Activated B cell treated with CpG ODN at 0.5 μM for 24 hours (primary cell): ENCODE data around the gene TRERF1. TPM values are rescaled to one million over a fixed set of nuclear protein-coding genes. Genes with fewer than 3 reads are reported as not detected.

ENCODE experiments used
- ATAC-seq: fragments of 200-7000 bp; cut with Tn5 transposase; one replicate; pipeline ENCODE4 v1.10.0; 2021; ENCODE audit warnings: low read depth, mild to moderate bottlenecking, moderate library complexity
- CTCF ChIA-PET: fragments of 350-600 bp; sonication (Branson Sonifier 250); formaldehyde crosslinking; loops from one replicate; lab custom pipeline; 2021; ENCODE audit warnings: antibody characterized with exemption; lab: Charles Lee
- POLR2A ChIA-PET: fragments of 350-600 bp; sonication (Branson Sonifier 250); formaldehyde crosslinking; loops from one replicate; lab custom pipeline; 2021; ENCODE audit warnings: antibody characterized with exemption; lab: Charles Lee
- DNase-seq: peaks from one replicate; pipeline ENCODE4 v3.0.0; 2022
- H3K27ac Mint-ChIP-seq: one replicate; pipeline ENCODE4 v1.8.0; 2020; ENCODE audit warnings: mixed read lengths
- H3K27me3 Mint-ChIP-seq: one replicate; pipeline ENCODE4 v1.8.0; 2021; ENCODE audit warnings: mixed read lengths
- H3K36me3 Mint-ChIP-seq: one replicate; pipeline ENCODE4 v1.8.0; 2021; ENCODE audit warnings: low read depth, mixed read lengths
- H3K4me1 Mint-ChIP-seq: one replicate; pipeline ENCODE4 v1.8.0; 2021; ENCODE audit warnings: mixed read lengths
- H3K4me3 Mint-ChIP-seq: one replicate; pipeline ENCODE4 v1.8.0; 2020; ENCODE audit warnings: mild to moderate bottlenecking, mixed read lengths
- H3K9me3 Mint-ChIP-seq: one replicate; pipeline ENCODE4 v1.8.0; 2020; ENCODE audit warnings: mixed read lengths
- intact Hi-C: fragments of 100-400 bp; cut with micrococcal nuclease; formaldehyde crosslinking; loops from one replicate; pipeline ENCODE4 v1.15.1; 2024
- total RNA-seq: library from RNA; stranded (reverse); gene quantifications from 2 replicates; pipeline ENCODE4 v1.2.3, GENCODE V29; 2022
- TF ChIP-seq, protein P1 (sequence below): fragments of 200-600 bp; IDR thresholded peaks from one replicate; pipeline ENCODE4 v1.8.0; 2022; ENCODE audit warnings: antibody characterized with exemption, mild to moderate bottlenecking

The TRERF1 gene
- total RNA-seq, 1 donor from 2014 or later, result 4.1 TPM

DNA sequence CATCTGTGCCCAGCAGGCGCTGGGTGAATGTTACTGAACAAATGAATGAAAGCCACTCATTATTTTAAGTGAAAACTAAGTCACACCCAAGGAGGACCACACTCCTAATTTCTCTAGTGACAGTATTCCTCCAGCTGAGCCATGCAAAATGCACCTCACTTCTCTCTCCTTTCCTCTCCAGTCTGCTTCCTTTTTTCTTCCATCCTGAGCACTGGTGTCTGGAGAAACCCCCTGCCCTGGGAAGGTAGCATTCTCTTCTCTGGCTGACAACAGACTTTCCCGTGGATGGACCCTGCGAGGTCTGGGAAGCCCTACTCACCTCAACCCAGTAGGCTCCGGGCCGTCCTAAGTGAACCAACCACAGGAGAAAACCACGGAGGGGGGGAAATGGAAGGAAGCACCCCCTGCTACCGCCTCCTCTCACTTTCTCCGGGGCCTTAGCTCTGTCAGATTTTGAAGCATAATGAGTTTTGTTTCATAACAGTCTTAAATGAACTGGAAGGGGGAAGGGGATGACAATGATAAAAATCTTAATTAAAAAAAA, 22.6 kb downstream of the TRERF1 start:
- TF ChIP-seq, protein P1, sequence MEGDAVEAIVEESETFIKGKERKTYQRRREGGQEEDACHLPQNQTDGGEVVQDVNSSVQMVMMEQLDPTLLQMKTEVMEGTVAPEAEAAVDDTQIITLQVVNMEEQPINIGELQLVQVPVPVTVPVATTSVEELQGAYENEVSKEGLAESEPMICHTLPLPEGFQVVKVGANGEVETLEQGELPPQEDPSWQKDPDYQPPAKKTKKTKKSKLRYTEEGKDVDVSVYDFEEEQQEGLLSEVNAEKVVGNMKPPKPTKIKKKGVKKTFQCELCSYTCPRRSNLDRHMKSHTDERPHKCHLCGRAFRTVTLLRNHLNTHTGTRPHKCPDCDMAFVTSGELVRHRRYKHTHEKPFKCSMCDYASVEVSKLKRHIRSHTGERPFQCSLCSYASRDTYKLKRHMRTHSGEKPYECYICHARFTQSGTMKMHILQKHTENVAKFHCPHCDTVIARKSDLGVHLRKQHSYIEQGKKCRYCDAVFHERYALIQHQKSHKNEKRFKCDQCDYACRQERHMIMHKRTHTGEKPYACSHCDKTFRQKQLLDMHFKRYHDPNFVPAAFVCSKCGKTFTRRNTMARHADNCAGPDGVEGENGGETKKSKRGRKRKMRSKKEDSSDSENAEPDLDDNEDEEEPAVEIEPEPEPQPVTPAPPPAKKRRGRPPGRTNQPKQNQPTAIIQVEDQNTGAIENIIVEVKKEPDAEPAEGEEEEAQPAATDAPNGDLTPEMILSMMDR, result no peak
- no peak for DNase-seq
- Mint-ChIP-seq H3K27me3 (no peaks in the 10 kb centered on the region), H3K4me1 (peaks cover 15% of the 10 kb centered on the region), H3K4me3 (no peak overlapping the region), H3K27ac (no peak overlapping the region), H3K36me3 (peaks cover 9% of the 10 kb centered on the region), H3K9me3 (peaks cover 5% of the 10 kb centered on the region)
- CTCF ChIA-PET, result no interaction called here
- intact Hi-C loops, result no loop called here
- POLR2A ChIA-PET, result no interaction called here
- no peak for ATAC-seq

DNA sequence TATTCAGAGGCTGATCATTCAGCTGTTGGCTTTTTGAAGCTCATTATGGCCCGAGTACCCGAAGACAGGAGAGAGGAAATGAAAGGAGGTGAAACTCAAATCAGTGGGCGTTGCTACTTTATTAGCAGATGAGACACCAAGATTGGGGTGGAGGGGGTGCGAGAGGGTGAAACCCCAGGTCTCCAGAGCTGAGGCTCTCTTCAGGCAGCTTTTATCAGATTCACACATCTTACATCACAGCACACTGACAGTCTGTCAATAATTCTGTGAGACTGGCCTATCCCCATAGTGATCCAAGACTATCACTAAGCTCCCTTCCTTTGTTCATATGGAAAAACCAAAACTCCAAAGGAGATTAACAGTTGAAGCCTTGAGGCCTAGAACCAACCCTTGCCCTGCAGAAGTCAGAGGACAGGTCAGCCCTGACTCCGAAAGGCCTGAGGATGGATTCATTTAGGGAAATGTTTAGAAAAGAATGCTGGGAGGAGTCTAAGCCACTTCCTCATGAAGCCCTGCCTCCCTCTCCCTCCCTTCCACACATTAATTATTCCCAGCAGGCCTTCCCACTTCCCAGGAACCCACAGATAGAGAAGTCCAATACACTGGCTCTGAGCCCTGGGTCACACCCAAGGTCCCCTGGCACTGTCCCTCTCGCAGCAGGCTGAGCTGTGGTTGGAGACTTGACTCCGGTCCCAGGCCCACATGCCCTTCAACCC, 23.2 kb downstream of the TRERF1 start:
- peak; percentile 71 for ATAC-seq
- TF ChIP-seq, protein P1, result no peak
- ChIA-PET CTCF (interaction anchor here (0.7 to 1.3 kb wide), 2 partner anchors 104 to 119 kb away, joined by 3 read pairs; no protein-coding TSS in a partner anchor), POLR2A (interaction anchor here (0.6 kb wide), 2 partner anchors 37 to 153 kb away, joined by 3 read pairs; no protein-coding TSS in a partner anchor)
- H3K4me1 Mint-ChIP-seq, result peaks cover 16% of the 10 kb centered on the region
- H3K27me3 Mint-ChIP-seq, result no peaks in the 10 kb centered on the region
- intact Hi-C loops, result no loop called here
- peak overlapping the region; percentile 43 for H3K27ac Mint-ChIP-seq
- peaks cover 6% of the 10 kb centered on the region for H3K36me3 Mint-ChIP-seq
- DNase-seq, result no peak
- peaks cover 1% of the 10 kb centered on the region for H3K9me3 Mint-ChIP-seq
- H3K4me3 Mint-ChIP-seq, result peak overlapping the region; percentile 19

DNA sequence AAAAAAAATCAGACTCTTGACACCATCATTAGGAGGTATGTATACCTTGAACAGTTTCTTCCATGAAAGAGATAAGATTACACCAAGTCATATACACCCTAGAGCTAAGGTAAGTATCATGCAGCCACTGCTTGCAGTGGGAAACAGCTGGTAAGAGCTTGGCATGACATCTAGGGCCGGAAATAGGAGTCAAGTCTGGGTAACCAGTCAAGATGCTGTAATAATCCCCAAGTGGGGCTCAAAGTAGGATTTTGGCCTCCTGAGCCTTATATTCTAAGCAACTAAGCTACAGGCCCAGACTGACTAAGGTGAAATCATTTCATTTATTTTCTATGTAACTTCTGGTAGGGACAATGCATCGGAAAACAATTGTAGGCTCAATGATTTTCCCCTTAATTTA, 23.9 kb downstream of the TRERF1 start:
- POLR2A ChIA-PET, result no interaction called here
- Mint-ChIP-seq H3K4me3 (peak overlapping the region; percentile 19), H3K27me3 (no peaks in the 10 kb centered on the region), H3K27ac (peak overlapping the region; percentile 43), H3K4me1 (peaks cover 21% of the 10 kb centered on the region), H3K36me3 (no peaks in the 10 kb centered on the region), H3K9me3 (no peaks in the 10 kb centered on the region)
- ATAC-seq (no peak), DNase-seq (no peak)
- TF ChIP-seq, protein P1, result no peak
- intact Hi-C loops, result no loop called here
- CTCF ChIA-PET, result interaction anchor here (0.7 to 1.3 kb wide), 2 partner anchors 105 to 120 kb away, joined by 3 read pairs; no protein-coding TSS in a partner anchor

DNA sequence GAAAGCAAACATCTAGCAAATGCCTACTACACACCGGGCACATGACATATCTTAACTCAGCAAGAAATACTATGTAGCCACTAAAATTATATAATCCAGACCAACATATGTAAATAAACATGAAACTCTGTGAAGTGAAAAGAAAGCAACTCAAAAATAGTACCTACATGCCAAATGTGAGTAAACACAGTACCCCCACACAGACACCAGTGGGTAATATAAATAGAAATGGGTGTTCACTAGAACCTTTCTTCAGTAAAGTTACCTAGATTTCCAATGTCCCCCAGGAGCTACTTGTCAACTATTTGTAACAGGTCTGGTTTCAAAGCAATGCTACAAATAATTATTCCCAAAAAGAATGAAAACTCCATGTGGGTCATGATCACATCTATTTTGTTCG, 25.5 kb downstream of the TRERF1 start:
- Mint-ChIP-seq H3K4me3 (no peak overlapping the region), H3K9me3 (no peaks in the 10 kb centered on the region), H3K27me3 (no peaks in the 10 kb centered on the region), H3K4me1 (peaks cover 21% of the 10 kb centered on the region), H3K27ac (no peak overlapping the region), H3K36me3 (no peaks in the 10 kb centered on the region)
- TF ChIP-seq, protein P1, result no peak
- ATAC-seq (no peak), DNase-seq (no peak)
- intact Hi-C loops, result no loop called here
- ChIA-PET POLR2A (no interaction called here), CTCF (no interaction called here)

DNA sequence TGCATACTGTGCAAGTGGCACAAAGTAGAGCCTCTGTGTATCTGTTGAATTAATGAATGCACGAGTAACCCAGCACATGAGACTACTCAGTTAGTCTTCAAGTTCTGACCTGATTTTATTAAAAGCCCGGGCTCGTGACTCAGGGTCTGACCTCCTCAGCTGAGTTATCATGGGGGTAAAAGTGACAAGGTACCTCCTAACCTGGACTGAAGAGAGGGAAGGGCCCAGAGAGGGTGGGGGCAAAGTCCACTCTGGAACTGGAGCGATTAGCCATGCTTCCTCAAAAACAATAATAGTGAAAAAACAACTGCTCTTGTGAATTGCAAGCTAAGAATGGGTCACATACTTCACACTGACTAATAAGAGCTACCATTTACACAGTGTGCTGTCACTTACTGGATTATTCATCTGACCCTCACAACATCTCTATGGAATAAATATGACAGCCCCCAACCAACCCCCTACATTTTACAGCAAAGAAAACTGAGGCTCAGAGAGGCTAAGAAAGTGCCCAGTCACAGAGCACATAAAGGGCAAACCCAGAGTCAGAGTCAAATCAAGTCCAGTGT, 26.7 kb downstream of the TRERF1 start:
- no peak for DNase-seq
- TF ChIP-seq, protein P1, result no peak
- H3K4me1 Mint-ChIP-seq, result peaks cover 21% of the 10 kb centered on the region
- ChIA-PET POLR2A (interaction anchor here (0.6 kb wide), 1 partner anchor 110 kb away, joined by 7 read pairs; no protein-coding TSS in a partner anchor), CTCF (interaction anchor here (1.0 kb wide), 1 partner anchor 123 kb away, joined by 3 read pairs; no protein-coding TSS in a partner anchor)
- intact Hi-C loops, result no loop called here
- no peak overlapping the region for H3K27ac Mint-ChIP-seq
- no peaks in the 10 kb centered on the region for H3K36me3 Mint-ChIP-seq
- ATAC-seq, result no peak
- no peak overlapping the region for H3K4me3 Mint-ChIP-seq
- no peaks in the 10 kb centered on the region for H3K9me3 Mint-ChIP-seq
- H3K27me3 Mint-ChIP-seq, result no peaks in the 10 kb centered on the region
